PC-9 (cell line): ENCODE results near the gene TRPC4AP. TPM values are rescaled to one million over a fixed set of nuclear protein-coding genes. Genes with fewer than 3 reads are reported as not detected.

Source experiments
- BruUV-seq: library from RNA; stranded (reverse); fragments of 400-500 nt; replicated peaks from 2 replicates; lab custom pipeline; 2021; lab: Mats Ljungman, UMichigan
- CTCF ChIA-PET: fragments of 300-600 bp; sonication (Branson Sonifier 250); formaldehyde crosslinking; loops from one replicate; lab custom pipeline; 2022; ENCODE audit warnings: antibody characterized with exemption; lab: Charles Lee
- POLR2A ChIA-PET: fragments of 300-600 bp; sonication (Branson Sonifier 250); formaldehyde crosslinking; loops from one replicate; lab custom pipeline; 2022; ENCODE audit warnings: antibody characterized with exemption; ENCODE audit not compliant: unreplicated experiment; lab: Charles Lee
- DNase-seq, 2 experiments: peaks; one replicate each; pipeline versions ENCODE4 v3.0.0 to v3.0.0-alpha.2; 2015 to 2022; ENCODE audit warnings: mixed read lengths in 1 of 2
- H2AFZ ChIP-seq: fragments of 200-600 bp; sonication (generic); 2 replicates; pipeline ENCODE4 v1.8.1; 2017; ENCODE audit warnings: antibody characterized with exemption
- H3F3A ChIP-seq: fragments of 200-600 bp; sonication (generic); 2 replicates; pipeline ENCODE4 v1.8.1; 2017; ENCODE audit warnings: antibody characterized with exemption, mild to moderate bottlenecking, low read depth; ENCODE audit not compliant: insufficient read depth
- H3K27ac ChIP-seq: fragments of 200-600 bp; sonication (generic); 2 replicates; pipeline ENCODE4 v1.6.1; 2016; ENCODE audit warnings: mixed run types
- H3K27me3 ChIP-seq: fragments of 200-600 bp; sonication (generic); 2 replicates; pipeline ENCODE4 v1.6.1; 2016; ENCODE audit warnings: low read depth, mixed run types; ENCODE audit not compliant: insufficient read depth
- H3K36me3 ChIP-seq: fragments of 200-600 bp; sonication (generic); 2 replicates; pipeline ENCODE4 v1.6.1; 2016; ENCODE audit warnings: low read depth, mixed run types
- H3K4me1 ChIP-seq: fragments of 200-600 bp; sonication (generic); replicated peaks from 2 replicates; pipeline ENCODE4 v1.6.1; 2016; ENCODE audit warnings: mixed run types; ENCODE audit not compliant: insufficient read depth
- H3K4me2 ChIP-seq: fragments of 200-600 bp; sonication (generic); 2 replicates; pipeline ENCODE4 v1.6.1; 2017; ENCODE audit warnings: mixed run types
- H3K4me3 ChIP-seq: fragments of 200-600 bp; sonication (generic); 2 replicates; pipeline ENCODE4 v1.6.1; 2016; ENCODE audit warnings: mixed run types
- H3K79me2 ChIP-seq: fragments of 200-600 bp; sonication (generic); 2 replicates; pipeline ENCODE4 v1.6.1; 2017; ENCODE audit warnings: low read depth, mixed run types
- H3K9me2 ChIP-seq: fragments of 200-600 bp; sonication (generic); 2 replicates; pipeline ENCODE4 v1.8.1; 2017; ENCODE audit warnings: mild to moderate bottlenecking; ENCODE audit not compliant: insufficient read depth
- H3K9me3 ChIP-seq: fragments of 200-600 bp; sonication (generic); 2 replicates; pipeline ENCODE4 v1.8.1; 2016; ENCODE audit warnings: low read depth; ENCODE audit not compliant: insufficient read depth
- H4K20me1 ChIP-seq: fragments of 200-600 bp; sonication (generic); 2 replicates; pipeline ENCODE4 v1.8.1; 2017; ENCODE audit not compliant: insufficient read depth
- EZH2 ChIP-seq: fragments of 200-600 bp; sonication (generic); IDR thresholded peaks from 2 replicates; pipeline ENCODE4 v1.8.0; 2017; ENCODE audit warnings: antibody characterized with exemption, low read depth
- intact Hi-C: fragments of 100-400 bp; cut with micrococcal nuclease; formaldehyde crosslinking; loops from one replicate; pipeline ENCODE4 v1.10.0; 2022; ENCODE audit not compliant: unreplicated experiment
- total RNA-seq: library from RNA; stranded (reverse); gene quantifications from 2 replicates; pipeline ENCODE4 v1.2.3, GENCODE V29; 2021
- TF ChIP-seq, protein P1 (sequence below): fragments of 200-600 bp; sonication (generic); conservative IDR thresholded peaks from 2 replicates; pipeline ENCODE4 v1.6.1; 2017; ENCODE audit warnings: mixed run types, antibody characterized with exemption, mild to moderate bottlenecking, moderate library complexity

The TRPC4AP gene
- total RNA-seq, 1 experiment from 2014 or later = 51.0 TPM

DNA sequence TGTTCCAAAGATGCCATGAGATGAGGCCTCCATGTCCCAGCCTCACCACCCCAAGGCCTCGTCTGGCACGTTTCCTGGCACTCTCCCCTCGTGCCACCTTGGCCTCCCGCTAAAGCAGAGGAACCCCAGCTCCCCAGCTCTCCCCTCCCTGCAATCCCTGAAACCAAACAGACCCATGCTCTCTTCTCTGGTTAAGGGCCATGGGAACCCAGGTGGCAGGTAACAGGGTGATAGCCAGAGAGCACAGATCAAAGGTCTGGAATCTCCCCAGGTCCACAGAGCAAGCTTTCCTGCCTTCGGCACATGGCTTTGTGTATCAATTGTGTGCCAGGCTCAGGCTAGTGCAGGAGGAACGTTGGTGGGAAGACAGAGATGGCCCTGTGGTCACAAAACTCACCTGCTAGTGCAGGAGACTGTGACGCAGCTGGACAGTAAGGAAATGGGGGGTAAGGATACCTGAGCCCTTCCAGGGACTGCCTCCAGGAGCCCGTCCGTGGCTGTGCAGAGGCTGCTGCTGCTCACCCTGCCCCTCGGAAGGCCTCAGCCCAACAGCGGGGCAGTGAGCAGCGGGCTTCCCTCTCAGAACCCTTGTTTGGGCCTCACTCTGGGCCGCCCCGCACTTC lies 98.0 kb downstream of the TRPC4AP start:
- no peak overlapping the region for H3K4me2 ChIP-seq
- no peak for DNase-seq
- intact Hi-C loops = no loop called here
- no peaks in the 10 kb centered on the region for H3K9me2 ChIP-seq
- H3K27me3 ChIP-seq = no peaks in the 10 kb centered on the region
- BruUV-seq = no TSS peak
- H3K4me1 ChIP-seq = no peaks in the 10 kb centered on the region
- no peak overlapping the region for H3K4me3 ChIP-seq
- TF ChIP-seq, protein P1, sequence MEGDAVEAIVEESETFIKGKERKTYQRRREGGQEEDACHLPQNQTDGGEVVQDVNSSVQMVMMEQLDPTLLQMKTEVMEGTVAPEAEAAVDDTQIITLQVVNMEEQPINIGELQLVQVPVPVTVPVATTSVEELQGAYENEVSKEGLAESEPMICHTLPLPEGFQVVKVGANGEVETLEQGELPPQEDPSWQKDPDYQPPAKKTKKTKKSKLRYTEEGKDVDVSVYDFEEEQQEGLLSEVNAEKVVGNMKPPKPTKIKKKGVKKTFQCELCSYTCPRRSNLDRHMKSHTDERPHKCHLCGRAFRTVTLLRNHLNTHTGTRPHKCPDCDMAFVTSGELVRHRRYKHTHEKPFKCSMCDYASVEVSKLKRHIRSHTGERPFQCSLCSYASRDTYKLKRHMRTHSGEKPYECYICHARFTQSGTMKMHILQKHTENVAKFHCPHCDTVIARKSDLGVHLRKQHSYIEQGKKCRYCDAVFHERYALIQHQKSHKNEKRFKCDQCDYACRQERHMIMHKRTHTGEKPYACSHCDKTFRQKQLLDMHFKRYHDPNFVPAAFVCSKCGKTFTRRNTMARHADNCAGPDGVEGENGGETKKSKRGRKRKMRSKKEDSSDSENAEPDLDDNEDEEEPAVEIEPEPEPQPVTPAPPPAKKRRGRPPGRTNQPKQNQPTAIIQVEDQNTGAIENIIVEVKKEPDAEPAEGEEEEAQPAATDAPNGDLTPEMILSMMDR = no peak
- no peak for TF ChIP-seq EZH2
- H3F3A ChIP-seq = 0 out of 2 replicates have a peak, but pooled peaks cover 3% of the 10 kb centered on the region
- H3K36me3 ChIP-seq = no peaks in the 10 kb centered on the region
- no peak overlapping the region for H2AFZ ChIP-seq
- H3K27ac ChIP-seq = no peak overlapping the region
- CTCF ChIA-PET = no interaction called here
- H4K20me1 ChIP-seq = no peaks in the 10 kb centered on the region; the same call in 1 of the 2 replicates
- H3K9me3 ChIP-seq = no peaks in the 10 kb centered on the region
- H3K79me2 ChIP-seq = no peaks in the 10 kb centered on the region
- POLR2A ChIA-PET = no interaction called here

- Histone ChIP-seq H3K27ac (no peak overlapping the region), H3K27me3 (no peaks in the 10 kb centered on the region), H3K4me3 (no peak overlapping the region), H3K9me2 (no peaks in the 10 kb centered on the region), H3K4me2 (no peak overlapping the region), H2AFZ (no peak overlapping the region), H3K79me2 (no peaks in the 10 kb centered on the region), H4K20me1 (no peaks in the 10 kb centered on the region; the same call in 1 of the 2 replicates), H3K36me3 (no peaks in the 10 kb centered on the region), H3K4me1 (no peaks in the 10 kb centered on the region), H3K9me3 (no peaks in the 10 kb centered on the region), H3F3A (0 out of 2 replicates have a peak, but pooled peaks cover 8% of the 10 kb centered on the region)
- POLR2A ChIA-PET = no interaction called here
- no TSS peak for BruUV-seq
- intact Hi-C loops = no loop called here
- TF ChIP-seq, protein P1 = no peak
- TF ChIP-seq EZH2 = no peak
- DNase-seq = no peak
- CTCF ChIA-PET = no interaction called here
These were observed 98.6 kb downstream of the TRPC4AP start for GRCh38 chr20:34993941-34994508.

GRCh38 chr20:34992751-34993417 lies 99.7 kb downstream of the TRPC4AP start:
- no peaks in the 10 kb centered on the region for H3K27me3 ChIP-seq
- BruUV-seq = no TSS peak
- H3K4me1 ChIP-seq = no peaks in the 10 kb centered on the region
- intact Hi-C loops = no loop called here
- no peaks in the 10 kb centered on the region; the same call in 1 of the 2 replicates for H4K20me1 ChIP-seq
- H3K27ac ChIP-seq = no peak overlapping the region
- ChIA-PET CTCF (no interaction called here), POLR2A (no interaction called here)
- no peak overlapping the region for H2AFZ ChIP-seq
- no peak for DNase-seq
- no peaks in the 10 kb centered on the region for H3K9me3 ChIP-seq
- no peak overlapping the region for H3K4me2 ChIP-seq
- TF ChIP-seq, protein P1 = no peak
- no peak for TF ChIP-seq EZH2
- no peak overlapping the region for H3K4me3 ChIP-seq
- no peaks in the 10 kb centered on the region for H3K9me2 ChIP-seq
- no peaks in the 10 kb centered on the region for H3K36me3 ChIP-seq
- H3F3A ChIP-seq = peaks cover 13% of the 10 kb centered on the region; the same call in 1 of the 2 replicates
- H3K79me2 ChIP-seq = no peaks in the 10 kb centered on the region
